Loucy (cell line): ENCODE data around the gene UBE2G2.

Experiments
- H2AFZ ChIP-seq: fragments of 200-600 bp; sonication (generic); 2 replicates; pipeline ENCODE4 v1.6.0; 2016; ENCODE audit warnings: antibody characterized with exemption, mild to moderate bottlenecking, low read length, moderate library complexity
- H3F3A ChIP-seq: fragments of 200-600 bp; 2 replicates; pipeline ENCODE4 v1.6.0; 2016; ENCODE audit warnings: antibody characterized with exemption, low read depth, mild to moderate bottlenecking
- H3K27me3 ChIP-seq: fragments of 200-600 bp; sonication (generic); 2 replicates; pipeline ENCODE4 v1.6.1; 2014; ENCODE audit warnings: low read length, mild to moderate bottlenecking; ENCODE audit not compliant: insufficient read depth, poor library complexity, severe bottlenecking
- H3K36me3 ChIP-seq: fragments of 200-600 bp; sonication (generic); 2 replicates; pipeline ENCODE4 v1.6.1; 2016; ENCODE audit warnings: low read length; ENCODE audit not compliant: insufficient read depth
- H3K4me1 ChIP-seq: fragments of 200-600 bp; sonication (generic); 2 replicates; pipeline ENCODE4 v1.5.1; 2014; ENCODE audit warnings: low read length, mild to moderate bottlenecking; ENCODE audit not compliant: insufficient read depth, poor library complexity, severe bottlenecking
- H3K4me2 ChIP-seq: fragments of 200-600 bp; sonication (generic); 2 replicates; pipeline ENCODE4 v1.6.0; 2014; ENCODE audit warnings: antibody characterized with exemption, low read length, low read depth, mild to moderate bottlenecking; ENCODE audit not compliant: poor library complexity, severe bottlenecking
- H3K4me3 ChIP-seq: fragments of 200-600 bp; sonication (generic); 2 replicates; pipeline ENCODE4 v1.5.1; 2014; ENCODE audit warnings: low read length, mild to moderate bottlenecking, mixed read lengths; ENCODE audit not compliant: poor library complexity, severe bottlenecking
- H3K79me2 ChIP-seq: fragments of 200-600 bp; sonication (generic); 2 replicates; pipeline ENCODE4 v1.6.1; 2014; ENCODE audit warnings: low read length; ENCODE audit not compliant: insufficient read depth
- H3K9ac ChIP-seq: fragments of 200-600 bp; sonication (generic); 2 replicates; pipeline ENCODE4 v1.6.0; 2014; ENCODE audit warnings: mild to moderate bottlenecking, low read depth, low read length, moderate library complexity; ENCODE audit not compliant: poor library complexity, severe bottlenecking
- H3K9me2 ChIP-seq: fragments of 200-600 bp; sonication (generic); replicated peaks from 2 replicates; pipeline ENCODE4 v1.6.1; 2016; ENCODE audit warnings: low read depth, low read length, mixed read lengths
- H3K9me3 ChIP-seq: fragments of 200-600 bp; sonication (generic); 2 replicates; pipeline ENCODE4 v1.6.1; 2014; ENCODE audit warnings: mild to moderate bottlenecking, antibody characterized with exemption, low read length, low read depth; ENCODE audit not compliant: insufficient read depth
- H4K20me1 ChIP-seq: fragments of 200-600 bp; sonication (generic); 2 replicates; pipeline ENCODE4 v1.6.0; 2014; ENCODE audit warnings: antibody characterized with exemption, low read length, mild to moderate bottlenecking; ENCODE audit not compliant: insufficient read depth, poor library complexity, severe bottlenecking
- EZH2phosphoT487 ChIP-seq: fragments of 200-600 bp; IDR thresholded peaks from 2 replicates; pipeline ENCODE4 v1.6.1; 2018; ENCODE audit warnings: antibody characterized with exemption, mild to moderate bottlenecking, moderate library complexity, borderline replicate concordance
- TF ChIP-seq, protein P1 (sequence below): fragments of 200-600 bp; sonication (generic); conservative IDR thresholded peaks from 2 replicates; pipeline ENCODE4 v1.5.1; 2014; ENCODE audit warnings: mild to moderate bottlenecking, antibody characterized with exemption, low read length

The UBE2G2 gene

DNA sequence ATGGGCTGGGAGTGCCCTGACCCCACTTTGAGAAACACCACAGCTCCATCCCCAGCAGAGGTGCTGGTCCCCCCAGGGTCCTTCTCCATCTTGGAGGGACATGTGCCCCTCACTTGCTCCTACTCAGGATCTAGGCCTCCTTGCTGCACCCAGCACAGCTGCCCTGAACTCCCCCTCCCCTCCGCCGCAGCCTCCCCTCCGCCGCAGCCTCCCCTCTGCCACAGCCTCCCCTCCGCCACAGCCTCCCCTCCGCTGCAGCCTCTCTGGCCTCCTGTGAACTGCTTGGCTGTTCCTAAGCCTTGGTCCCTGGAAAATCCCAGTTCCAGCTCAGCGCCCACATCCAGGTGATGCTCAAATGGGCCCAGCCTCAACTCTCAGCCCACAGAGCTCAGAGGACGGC, 74.3 kb downstream of the UBE2G2 start:
- H3K4me2 ChIP-seq, result no peak overlapping the region
- H3K27me3 ChIP-seq, result no peaks in the 10 kb centered on the region
- H3K9ac ChIP-seq, result no peak overlapping the region
- H3K4me1 ChIP-seq, result peaks cover 9% of the 10 kb centered on the region
- no peak for TF ChIP-seq EZH2phosphoT487
- TF ChIP-seq, protein P1, sequence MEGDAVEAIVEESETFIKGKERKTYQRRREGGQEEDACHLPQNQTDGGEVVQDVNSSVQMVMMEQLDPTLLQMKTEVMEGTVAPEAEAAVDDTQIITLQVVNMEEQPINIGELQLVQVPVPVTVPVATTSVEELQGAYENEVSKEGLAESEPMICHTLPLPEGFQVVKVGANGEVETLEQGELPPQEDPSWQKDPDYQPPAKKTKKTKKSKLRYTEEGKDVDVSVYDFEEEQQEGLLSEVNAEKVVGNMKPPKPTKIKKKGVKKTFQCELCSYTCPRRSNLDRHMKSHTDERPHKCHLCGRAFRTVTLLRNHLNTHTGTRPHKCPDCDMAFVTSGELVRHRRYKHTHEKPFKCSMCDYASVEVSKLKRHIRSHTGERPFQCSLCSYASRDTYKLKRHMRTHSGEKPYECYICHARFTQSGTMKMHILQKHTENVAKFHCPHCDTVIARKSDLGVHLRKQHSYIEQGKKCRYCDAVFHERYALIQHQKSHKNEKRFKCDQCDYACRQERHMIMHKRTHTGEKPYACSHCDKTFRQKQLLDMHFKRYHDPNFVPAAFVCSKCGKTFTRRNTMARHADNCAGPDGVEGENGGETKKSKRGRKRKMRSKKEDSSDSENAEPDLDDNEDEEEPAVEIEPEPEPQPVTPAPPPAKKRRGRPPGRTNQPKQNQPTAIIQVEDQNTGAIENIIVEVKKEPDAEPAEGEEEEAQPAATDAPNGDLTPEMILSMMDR, result no peak
- no peak overlapping the region for H2AFZ ChIP-seq
- H3K36me3 ChIP-seq, result no peaks in the 10 kb centered on the region
- no peaks in the 10 kb centered on the region for H3K79me2 ChIP-seq
- no peaks in the 10 kb centered on the region for H3F3A ChIP-seq
- H3K9me2 ChIP-seq, result no peaks in the 10 kb centered on the region
- H3K4me3 ChIP-seq, result no peak overlapping the region
- no peaks in the 10 kb centered on the region for H3K9me3 ChIP-seq
- H4K20me1 ChIP-seq, result no peaks in the 10 kb centered on the region

DNA sequence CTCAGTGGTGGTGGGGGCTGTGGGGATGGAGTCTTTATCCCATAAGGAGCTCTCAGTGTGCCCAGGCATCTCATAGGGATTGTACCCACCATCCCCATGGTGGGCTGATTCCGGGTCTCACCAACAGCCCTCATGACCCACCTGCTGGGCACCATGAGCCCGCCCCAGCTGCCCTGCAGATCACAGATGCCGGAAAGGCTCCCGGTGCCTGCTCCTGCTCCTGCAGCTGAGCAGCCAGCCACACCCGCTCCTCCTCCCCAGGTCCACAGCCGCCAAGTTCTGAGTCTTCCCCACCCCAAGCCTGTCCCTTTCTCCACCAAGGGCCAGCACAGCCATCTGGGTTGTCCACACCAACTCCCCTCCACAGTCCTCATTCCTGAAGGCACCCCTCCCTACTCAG, 74.8 kb downstream of the UBE2G2 start:
- Histone ChIP-seq H4K20me1 (no peaks in the 10 kb centered on the region), H3K9me3 (no peaks in the 10 kb centered on the region), H3K9me2 (no peaks in the 10 kb centered on the region), H3F3A (no peaks in the 10 kb centered on the region), H3K9ac (no peak overlapping the region), H3K27me3 (no peaks in the 10 kb centered on the region), H3K4me1 (peaks cover 9% of the 10 kb centered on the region), H2AFZ (no peak overlapping the region), H3K79me2 (no peaks in the 10 kb centered on the region), H3K4me3 (no peak overlapping the region), H3K4me2 (no peak overlapping the region), H3K36me3 (no peaks in the 10 kb centered on the region)
- TF ChIP-seq, protein P1, result no peak
- no peak for TF ChIP-seq EZH2phosphoT487

DNA sequence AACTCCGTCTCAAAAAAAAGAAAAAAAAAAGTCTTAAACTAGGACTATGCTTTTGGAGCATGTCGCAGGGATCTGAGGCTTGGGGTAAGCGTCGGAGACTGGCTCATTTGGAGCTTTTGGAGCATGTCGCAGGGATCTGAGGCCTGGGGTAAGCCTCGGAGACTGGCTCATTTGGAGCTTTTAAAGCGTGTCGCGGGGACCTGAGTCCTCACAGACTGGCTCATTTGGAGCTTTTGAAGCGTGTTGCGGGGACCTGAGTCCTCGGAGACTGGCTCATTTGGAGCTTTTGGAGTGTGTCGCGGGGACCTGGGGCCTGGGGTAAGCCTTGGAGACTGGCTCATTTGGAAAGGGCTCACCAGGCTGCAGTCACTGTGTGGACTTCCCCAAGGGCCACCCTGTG, 76.7 kb downstream of the UBE2G2 start:
- TF ChIP-seq, protein P1, result no peak
- no peak for TF ChIP-seq EZH2phosphoT487
- Histone ChIP-seq H3K27me3 (no peaks in the 10 kb centered on the region), H3K9ac (no peak overlapping the region), H2AFZ (no peak overlapping the region), H3K9me2 (no peaks in the 10 kb centered on the region), H3K4me3 (no peak overlapping the region), H3K4me2 (no peak overlapping the region), H3F3A (no peaks in the 10 kb centered on the region), H3K79me2 (no peaks in the 10 kb centered on the region), H3K4me1 (peaks cover 9% of the 10 kb centered on the region), H4K20me1 (no peaks in the 10 kb centered on the region), H3K9me3 (no peaks in the 10 kb centered on the region), H3K36me3 (no peaks in the 10 kb centered on the region)
